CD4-positive, alpha-beta T cell treated with Interferon gamma for 1 hour (primary cell): Measurements from ENCODE around the gene TAF10.

Source experiments
- DNase-seq: peaks from one replicate; pipeline ENCODE4 v3.0.0-alpha.2; 2020

The TAF10 gene

DNA sequence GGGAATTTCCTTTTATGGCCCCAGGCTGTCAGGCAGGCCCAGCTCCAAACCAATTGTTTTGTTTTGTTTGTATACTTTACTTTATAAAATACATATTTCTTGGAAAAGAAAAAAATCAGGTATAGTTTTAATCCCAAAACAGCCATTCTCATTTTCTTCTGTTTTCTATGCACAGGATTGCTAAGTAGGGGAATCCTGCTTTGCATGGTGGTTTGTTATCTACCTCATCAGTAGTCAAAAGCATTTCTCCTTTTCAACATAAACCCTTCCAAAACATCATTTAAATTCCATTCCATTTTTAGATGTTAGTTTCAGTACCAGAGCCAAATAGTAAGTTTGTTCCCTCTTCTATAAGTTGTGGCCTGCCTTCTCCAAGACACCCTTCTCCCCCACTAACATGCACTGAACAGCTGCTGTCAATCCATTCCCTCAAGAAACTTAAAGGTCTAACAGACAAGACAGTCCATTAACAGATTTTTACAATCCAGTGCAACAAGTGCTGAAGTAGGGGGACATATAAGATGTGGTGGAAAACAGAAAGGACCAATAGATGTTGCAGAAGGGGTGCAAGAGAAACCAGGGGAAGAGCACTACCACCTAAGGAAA, 4.7 kb downstream of the TAF10 start:
- no peak for DNase-seq

DNA sequence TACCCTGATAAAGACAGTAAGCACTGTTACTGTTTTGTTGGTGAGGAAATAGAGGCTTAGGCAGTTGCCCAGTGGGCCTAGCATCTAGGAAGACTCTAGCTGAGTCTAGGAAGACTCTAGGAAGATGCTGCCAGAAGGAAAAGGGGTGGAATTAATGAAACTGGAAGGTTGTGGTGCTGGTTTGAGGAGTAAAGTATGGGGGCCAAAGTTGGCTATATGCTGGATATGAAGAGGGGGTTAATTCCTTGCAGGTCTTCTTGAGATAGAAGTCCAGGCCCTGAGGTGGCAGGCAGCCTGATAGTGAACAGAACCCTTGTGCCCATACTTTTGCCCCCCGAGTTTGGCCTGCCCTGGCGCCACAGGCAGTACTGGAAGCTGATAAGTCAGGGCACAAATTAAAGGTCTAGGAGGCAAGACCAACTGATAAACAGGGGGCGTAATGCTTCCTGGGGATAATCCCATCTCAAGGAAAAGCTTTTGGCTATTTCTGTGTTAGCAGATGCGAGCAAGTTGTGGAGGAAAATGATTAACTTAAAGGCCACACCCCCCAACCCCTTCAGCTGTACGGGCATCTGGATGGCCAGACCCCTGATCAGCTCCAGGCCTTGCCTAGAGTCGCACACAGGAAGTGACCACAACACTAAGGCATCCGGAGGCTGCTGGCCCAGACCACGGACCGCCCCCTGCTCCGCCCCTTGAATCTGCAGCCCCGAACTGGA, 5.4 kb downstream of the TAF10 start:
- DNase-seq = peak; percentile 73

DNA sequence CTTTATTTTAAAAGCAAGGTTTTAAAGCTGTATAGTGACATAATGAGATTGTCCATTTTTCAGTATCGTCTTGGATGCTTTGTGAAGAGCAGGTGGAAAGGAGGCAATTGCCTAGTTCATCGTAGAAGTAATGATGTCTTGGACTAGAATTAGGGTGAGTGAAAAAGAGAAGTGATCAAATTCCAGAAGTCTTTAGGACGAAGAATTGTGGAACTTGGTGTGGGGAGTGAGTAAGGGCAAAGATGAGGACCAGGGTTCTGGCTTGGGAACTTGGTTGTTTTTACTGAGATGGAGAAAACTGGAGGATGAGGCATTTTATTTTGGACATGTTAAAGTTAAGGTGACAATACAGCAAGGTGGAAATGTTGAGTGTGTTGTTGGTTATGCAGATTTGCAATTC, 7.2 kb downstream of the TAF10 start:
- DNase-seq = no peak

DNA sequence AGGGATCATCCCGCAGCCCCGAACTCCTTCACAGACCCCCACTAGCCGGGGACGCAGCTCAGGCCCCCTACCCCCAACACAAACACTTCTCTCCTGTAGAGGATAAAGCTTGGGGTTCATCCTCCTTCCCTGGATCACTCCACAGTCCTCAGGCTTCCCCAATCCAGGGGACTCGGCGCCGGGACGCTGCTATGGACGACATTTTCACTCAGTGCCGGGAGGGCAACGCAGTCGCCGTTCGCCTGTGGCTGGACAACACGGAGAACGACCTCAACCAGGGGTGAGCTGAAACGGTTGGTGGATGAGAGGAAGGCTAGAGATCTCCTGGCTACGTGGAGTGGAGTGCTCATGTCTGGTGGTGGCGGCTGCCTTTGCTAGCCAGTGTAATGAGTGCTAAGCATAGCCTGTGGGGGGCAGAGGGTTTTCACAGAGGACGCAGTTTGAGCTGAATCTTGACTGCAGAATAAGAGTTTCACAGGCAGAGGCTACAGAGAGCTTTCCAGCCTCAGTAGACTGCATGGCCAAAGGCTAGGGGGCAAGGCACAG, 7.9 kb downstream of the TAF10 start:
- DNase-seq = peak; percentile 61

DNA sequence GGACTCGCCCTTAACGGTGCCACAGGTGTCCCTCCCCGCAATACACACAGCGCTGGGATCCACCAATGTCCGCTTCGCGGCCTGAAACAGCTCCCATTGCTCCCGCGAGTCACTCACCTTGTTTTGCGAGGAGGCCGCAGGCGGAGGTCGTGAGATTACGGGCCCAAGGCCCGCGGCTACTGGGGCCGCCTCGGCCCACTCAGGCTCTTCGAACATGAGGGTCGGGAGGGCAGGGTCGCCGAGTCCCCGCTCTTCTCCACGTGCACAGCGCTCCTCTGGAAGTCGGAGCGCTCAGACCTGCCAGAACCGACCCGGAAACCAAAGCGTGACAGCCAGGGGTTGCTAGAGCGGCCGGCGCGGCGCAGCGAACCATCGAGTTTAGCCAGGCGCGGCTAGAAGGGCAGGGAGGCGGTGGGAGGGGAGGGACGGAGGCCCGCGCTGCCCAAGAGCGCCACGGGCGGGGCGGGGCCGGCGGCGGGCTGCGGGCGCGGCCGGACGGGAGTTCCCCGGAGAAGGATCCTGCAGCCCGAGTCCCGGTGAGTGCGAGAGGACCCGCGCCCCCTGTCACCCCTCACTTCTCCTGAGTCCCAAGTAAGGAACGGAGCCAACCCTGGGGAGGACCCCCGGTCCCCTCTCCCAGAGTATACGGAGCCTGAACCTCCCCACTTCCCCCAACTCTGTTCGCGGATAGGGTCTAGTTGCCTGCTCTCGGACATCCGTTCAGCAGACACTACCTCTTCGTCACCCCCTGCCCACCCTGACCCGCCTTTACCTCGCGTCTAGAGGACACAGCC, 8.5 kb downstream of the TAF10 start, which contains the start of the genes ILK and RRP8:
TSS of gene ILK (plus strand) at position 488 of the 794 bp plus-strand sequence. CDS start 498 bp downstream, outside the sequence.
TSS of gene RRP8 (minus strand) at position 330 of the 794 bp plus-strand sequence. CDS start at position 216, 114 bp downstream.
- peak; percentile 88 for DNase-seq

DNA sequence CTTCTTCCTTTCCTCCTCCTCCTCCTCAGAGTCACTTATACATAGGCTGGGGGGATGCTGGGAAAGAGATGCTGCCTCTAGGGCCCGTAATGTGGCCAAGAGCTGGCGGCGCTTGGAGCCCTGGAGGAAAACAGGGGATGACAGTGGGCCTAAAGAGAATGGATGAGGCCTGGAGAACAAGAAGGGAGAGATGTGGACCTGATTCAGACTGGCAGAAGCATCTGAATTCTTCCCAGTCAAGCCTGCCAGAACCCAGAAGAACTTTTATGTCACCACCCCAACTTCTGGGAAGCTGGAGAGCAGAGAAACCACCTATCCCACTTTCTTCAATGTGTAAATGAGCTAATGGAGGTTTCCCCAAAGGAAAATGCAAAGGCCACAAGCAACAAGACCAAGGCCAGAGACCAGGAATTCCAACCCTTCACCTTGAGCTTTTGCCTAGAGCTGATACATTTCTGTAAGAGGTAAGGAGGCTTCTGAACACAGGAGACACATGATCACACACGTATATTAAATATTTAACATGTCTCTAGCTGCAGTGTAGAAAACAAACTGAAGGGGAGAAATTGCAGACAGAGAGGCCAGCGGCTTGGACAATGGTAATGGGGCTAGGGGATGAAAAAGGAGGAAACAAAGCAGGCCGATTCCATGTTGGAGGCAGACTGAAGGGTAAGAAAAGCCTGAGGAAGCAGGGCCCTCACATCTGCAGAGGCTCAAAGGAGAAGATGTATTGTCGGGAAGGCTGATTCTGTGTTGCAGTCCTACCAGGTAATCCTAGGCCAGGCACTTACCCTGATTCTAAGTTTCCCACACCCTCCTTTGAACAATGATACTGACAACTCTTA, 9.7 kb downstream of the TAF10 start:
- no peak for DNase-seq

DNA sequence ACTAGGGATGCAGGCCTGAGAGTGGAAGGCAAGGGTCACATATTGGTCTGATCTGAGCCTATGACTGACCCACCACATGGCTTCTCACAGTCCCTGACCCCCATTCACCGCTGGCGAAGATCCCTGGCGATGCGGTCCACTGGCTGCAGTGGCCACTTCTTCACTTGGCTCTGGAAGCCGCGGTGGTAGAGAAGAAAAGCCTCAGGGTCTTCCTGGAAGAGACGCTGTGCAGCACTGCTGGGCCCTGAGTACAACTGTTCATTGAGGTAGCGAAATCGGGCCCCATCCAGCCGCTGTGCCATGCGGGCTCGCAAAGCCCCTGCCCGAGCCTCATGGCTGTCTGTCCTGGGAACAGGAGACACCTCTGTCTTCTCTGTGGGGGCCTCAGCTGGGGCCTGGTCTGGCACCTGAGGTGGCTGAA, 11.0 kb downstream of the TAF10 start:
- no peak for DNase-seq

DNA sequence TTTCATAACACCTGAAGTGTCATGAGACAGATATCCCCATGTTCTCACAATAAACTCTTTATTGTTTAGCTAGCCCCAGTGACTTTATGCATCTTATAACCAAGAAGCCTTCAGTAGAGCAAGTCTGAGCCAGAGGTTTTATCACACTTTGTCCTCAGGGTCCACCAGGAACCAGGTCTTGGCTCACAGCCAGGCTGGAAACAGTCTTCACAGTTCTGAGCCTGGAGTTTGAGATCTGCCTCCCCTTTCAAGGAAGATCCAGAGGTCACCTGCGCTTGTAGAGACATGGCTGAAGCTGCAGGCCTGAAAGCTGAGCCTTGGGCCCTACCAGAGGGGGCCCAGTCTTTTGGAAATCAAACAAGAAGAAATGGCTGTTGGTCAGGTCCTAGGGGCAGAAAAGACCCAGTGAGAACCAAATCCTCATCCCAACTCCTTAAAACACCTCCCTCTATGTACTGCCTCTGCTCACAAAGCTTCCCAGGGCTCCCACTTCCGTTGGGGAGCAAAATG, 12.1 kb downstream of the TAF10 start:
- DNase-seq = no peak

GRCh38 chr11:6599449-6599848, 12.6 kb downstream of the TAF10 start:
- no peak for DNase-seq

- DNase-seq = no peak
Observed at GRCh38 chr11:6598555-6598954, 13.5 kb downstream of the TAF10 start.

GRCh38 chr11:6596239-6596877, 15.7 kb downstream of the TAF10 start:
- DNase-seq = no peak

GRCh38 chr11:6594142-6594768, 17.8 kb downstream of the TAF10 start:
- DNase-seq = no peak

GRCh38 chr11:6588018-6588417, 24.0 kb downstream of the TAF10 start:
- DNase-seq = no peak

GRCh38 chr11:6587360-6587953, 24.6 kb downstream of the TAF10 start:
- DNase-seq = no peak

GRCh38 chr11:6586434-6587359, 25.3 kb downstream of the TAF10 start:
- DNase-seq = no peak

DNA sequence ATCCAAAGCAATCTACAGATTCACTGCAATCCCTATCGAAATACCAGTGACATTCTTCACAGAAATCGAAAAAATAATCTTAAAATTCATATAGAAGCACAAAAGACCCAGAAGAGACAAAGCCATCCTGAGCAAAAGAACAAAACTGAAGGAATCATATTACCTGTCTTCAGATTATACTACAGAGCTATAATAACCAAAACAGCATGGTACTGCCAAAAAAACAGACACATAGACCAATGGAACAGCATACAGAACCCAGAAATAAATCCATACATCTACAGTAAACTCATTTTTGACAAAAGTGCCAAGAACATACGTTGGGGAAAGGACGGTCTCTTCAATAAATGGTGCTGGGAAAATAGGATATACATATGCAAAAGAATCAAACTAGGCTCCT, 27.5 kb downstream of the TAF10 start:
- DNase-seq = no peak

DNA sequence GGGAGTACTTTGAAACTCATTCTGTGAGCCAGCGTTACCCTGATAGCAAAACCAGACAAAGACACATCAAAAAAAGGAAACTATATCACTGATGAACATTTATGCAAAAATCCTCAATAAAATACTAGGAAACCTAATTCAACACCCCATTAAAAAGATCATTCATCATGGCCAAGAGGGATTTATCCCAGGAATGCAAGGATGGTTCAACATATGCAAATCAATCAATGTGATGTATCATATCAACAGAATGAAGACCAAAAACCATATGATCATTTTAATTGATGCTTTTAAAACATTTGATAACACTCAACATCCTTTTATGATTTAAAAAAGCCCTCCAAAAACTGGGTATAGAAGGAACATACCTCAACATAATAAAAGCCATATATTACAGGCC, 28.4 kb downstream of the TAF10 start:
- no peak for DNase-seq

GRCh38 chr11:6579681-6580080, 32.3 kb downstream of the TAF10 start:
- no peak for DNase-seq

DNA sequence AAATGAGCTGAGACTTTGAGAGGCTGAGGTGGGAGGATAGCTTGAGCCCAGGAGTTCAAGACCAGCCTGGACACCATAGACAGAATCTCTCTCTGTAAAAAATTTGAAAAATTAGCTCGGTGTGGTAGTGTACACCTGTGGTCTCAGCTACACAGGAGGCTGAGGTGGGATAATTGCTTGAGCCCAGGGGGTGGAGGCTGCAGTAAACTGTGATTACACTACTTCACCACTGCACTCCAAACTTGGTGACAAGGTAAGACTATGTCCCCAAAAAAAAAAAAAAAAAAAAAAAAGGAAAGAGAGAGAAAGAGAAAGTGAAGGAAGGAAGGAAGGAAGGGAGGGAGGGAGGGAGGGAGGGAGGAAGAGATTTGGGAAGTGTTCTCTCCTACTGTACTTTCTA, 33.9 kb downstream of the TAF10 start:
- DNase-seq = no peak
